ENCODE measurements around the gene CALML6. TPM values are rescaled to one million over a fixed set of nuclear protein-coding genes. Genes with fewer than 3 reads are reported as not detected.
A peak's percentile ranks its signal among the peaks of the same experiment; 100 is the strongest.

The CALML6 gene
- total RNA-seq, result under 1 TPM in 1 of 2 experiments, not detected in 1; 0.82 TPM

GRCh38 chr1:1914971-1915692 lies at the start of gene CALML6:
Gene CALML6, plus strand, starts transcription at chr1:1915260. Its CDS starts 21 bp downstream, at chr1:1915281.
- ATAC-seq (ENCODE audit: low read depth), result no peak
- Mint-ChIP-seq H3K36me3 (no peaks in the 10 kb centered on the region), H3K27ac (no peak within 1 kb of the TSS), H3K27me3 (peaks cover 4% of the 10 kb centered on the region), H3K4me1 (peaks cover 2% of the 10 kb centered on the region), H3K9me3 (no peaks in the 10 kb centered on the region), H3K4me3 (no peak within 1 kb of the TSS)
- DNase-seq, result no peak
- POLR2A ChIA-PET, result no interaction called here

GRCh38 chr1:1867164-1867563 lies 47.9 kb upstream of the CALML6 start:
- Mint-ChIP-seq H3K4me3 (no peak overlapping the region), H3K4me1 (peaks cover 22% of the 10 kb centered on the region), H3K36me3 (peaks cover 31% of the 10 kb centered on the region), H3K9me3 (peaks cover 2% of the 10 kb centered on the region), H3K27me3 (no peaks in the 10 kb centered on the region), H3K27ac (no peak overlapping the region)
- ATAC-seq (ENCODE audit: low read depth) (no peak), DNase-seq (no peak)
- POLR2A ChIA-PET, result no interaction called here

- Mint-ChIP-seq H3K36me3 (peaks cover 34% of the 10 kb centered on the region), H3K4me1 (peaks cover 15% of the 10 kb centered on the region), H3K4me3 (no peak overlapping the region), H3K27ac (no peak overlapping the region), H3K27me3 (no peaks in the 10 kb centered on the region), H3K9me3 (peaks cover 2% of the 10 kb centered on the region)
- POLR2A ChIA-PET, result no interaction called here
- no peak for DNase-seq
- no peak for ATAC-seq (ENCODE audit: low read depth)
Measured at GRCh38 chr1:1869469-1869868, 45.6 kb upstream of the CALML6 start.

- POLR2A ChIA-PET, result no interaction called here
- no peak overlapping the region for H3K27ac Mint-ChIP-seq
- H3K9me3 Mint-ChIP-seq, result peaks cover 2% of the 10 kb centered on the region
- H3K4me3 Mint-ChIP-seq, result no peak overlapping the region
- DNase-seq (no peak), ATAC-seq (ENCODE audit: low read depth) (no peak)
- peaks cover 21% of the 10 kb centered on the region for H3K4me1 Mint-ChIP-seq
- no peaks in the 10 kb centered on the region for H3K27me3 Mint-ChIP-seq
- H3K36me3 Mint-ChIP-seq, result peaks cover 46% of the 10 kb centered on the region
Measured at GRCh38 chr1:1872329-1872994, 42.6 kb upstream of the CALML6 start.

GRCh38 chr1:1873186-1873585 lies 41.9 kb upstream of the CALML6 start:
- Mint-ChIP-seq H3K27ac (no peak overlapping the region), H3K9me3 (peaks cover 2% of the 10 kb centered on the region), H3K4me1 (peaks cover 28% of the 10 kb centered on the region), H3K36me3 (peaks cover 48% of the 10 kb centered on the region), H3K4me3 (no peak overlapping the region), H3K27me3 (no peaks in the 10 kb centered on the region)
- no peak for DNase-seq
- ATAC-seq (ENCODE audit: low read depth), result no peak
- POLR2A ChIA-PET, result no interaction called here

GRCh38 chr1:1874901-1875300 lies 40.2 kb upstream of the CALML6 start:
- peaks cover 52% of the 10 kb centered on the region for H3K36me3 Mint-ChIP-seq
- no peak for DNase-seq
- POLR2A ChIA-PET, result no interaction called here
- peak overlapping the region; percentile 9 for H3K27ac Mint-ChIP-seq
- no peak overlapping the region for H3K4me3 Mint-ChIP-seq
- peaks cover 32% of the 10 kb centered on the region for H3K4me1 Mint-ChIP-seq
- H3K27me3 Mint-ChIP-seq, result no peaks in the 10 kb centered on the region
- ATAC-seq (ENCODE audit: low read depth), result no peak
- peaks cover 2% of the 10 kb centered on the region for H3K9me3 Mint-ChIP-seq

GRCh38 chr1:1875932-1876331 lies 39.1 kb upstream of the CALML6 start:
- H3K4me3 Mint-ChIP-seq, result peak overlapping the region; percentile 53
- peaks cover 49% of the 10 kb centered on the region for H3K36me3 Mint-ChIP-seq
- H3K27me3 Mint-ChIP-seq, result no peaks in the 10 kb centered on the region
- POLR2A ChIA-PET, result interaction anchor here (1.0 kb wide), 1 partner anchor 33 kb away, joined by 3 read pairs; no protein-coding TSS in a partner anchor
- peaks cover under 1% of the 10 kb centered on the region for H3K9me3 Mint-ChIP-seq
- DNase-seq (no peak), ATAC-seq (ENCODE audit: low read depth) (peak; percentile 48)
- H3K4me1 Mint-ChIP-seq, result peaks cover 35% of the 10 kb centered on the region
- H3K27ac Mint-ChIP-seq, result peak overlapping the region; percentile 81

GRCh38 chr1:1876335-1876930 lies 38.6 kb upstream of the CALML6 start:
- H3K4me3 Mint-ChIP-seq, result peak overlapping the region; percentile 53
- peak overlapping the region; percentile 81 for H3K27ac Mint-ChIP-seq
- ATAC-seq (ENCODE audit: low read depth), result no peak
- peaks cover 48% of the 10 kb centered on the region for H3K36me3 Mint-ChIP-seq
- no peaks in the 10 kb centered on the region for H3K27me3 Mint-ChIP-seq
- H3K4me1 Mint-ChIP-seq, result peaks cover 39% of the 10 kb centered on the region
- POLR2A ChIA-PET, result interaction anchor here (1.0 kb wide), 1 partner anchor 32 kb away, joined by 3 read pairs; no protein-coding TSS in a partner anchor
- no peak for DNase-seq
- H3K9me3 Mint-ChIP-seq, result no peaks in the 10 kb centered on the region

- H3K4me3 Mint-ChIP-seq, result no peak overlapping the region
- H3K27ac Mint-ChIP-seq, result no peak overlapping the region
- no peaks in the 10 kb centered on the region for H3K9me3 Mint-ChIP-seq
- peaks cover 39% of the 10 kb centered on the region for H3K36me3 Mint-ChIP-seq
- peaks cover 40% of the 10 kb centered on the region for H3K4me1 Mint-ChIP-seq
- POLR2A ChIA-PET, result no interaction called here
- ATAC-seq (ENCODE audit: low read depth) (no peak), DNase-seq (no peak)
- no peaks in the 10 kb centered on the region for H3K27me3 Mint-ChIP-seq
Measured at GRCh38 chr1:1877865-1878436, 37.1 kb upstream of the CALML6 start.

GRCh38 chr1:1879942-1880341 lies 35.1 kb upstream of the CALML6 start:
- ATAC-seq (ENCODE audit: low read depth) (no peak), DNase-seq (no peak)
- H3K27ac Mint-ChIP-seq, result no peak overlapping the region
- H3K4me1 Mint-ChIP-seq, result peaks cover 45% of the 10 kb centered on the region
- no peaks in the 10 kb centered on the region for H3K9me3 Mint-ChIP-seq
- H3K36me3 Mint-ChIP-seq, result peaks cover 35% of the 10 kb centered on the region
- no peak overlapping the region for H3K4me3 Mint-ChIP-seq
- H3K27me3 Mint-ChIP-seq, result no peaks in the 10 kb centered on the region
- POLR2A ChIA-PET, result no interaction called here

- DNase-seq, result no peak
- Mint-ChIP-seq H3K4me1 (peaks cover 42% of the 10 kb centered on the region), H3K4me3 (no peak overlapping the region), H3K27me3 (no peaks in the 10 kb centered on the region), H3K27ac (no peak overlapping the region), H3K36me3 (peaks cover 27% of the 10 kb centered on the region), H3K9me3 (no peaks in the 10 kb centered on the region)
- ATAC-seq (ENCODE audit: low read depth), result no peak
- POLR2A ChIA-PET, result no interaction called here
Measured at GRCh38 chr1:1880617-1881312, 34.3 kb upstream of the CALML6 start.

- POLR2A ChIA-PET, result interaction anchor here (0.5 to 0.6 kb wide), 2 partner anchors 98 to 446 kb away, joined by 3 to 4 read pairs; no protein-coding TSS in a partner anchor
- Mint-ChIP-seq H3K4me1 (peaks cover 35% of the 10 kb centered on the region), H3K4me3 (no peak overlapping the region), H3K27me3 (no peaks in the 10 kb centered on the region), H3K27ac (no peak overlapping the region), H3K9me3 (no peaks in the 10 kb centered on the region), H3K36me3 (peaks cover 19% of the 10 kb centered on the region)
- DNase-seq (no peak), ATAC-seq (ENCODE audit: low read depth) (no peak)
Measured at GRCh38 chr1:1881727-1882126, 33.3 kb upstream of the CALML6 start.

Data from activated naive CD8-positive, alpha-beta T cell treated with anti-CD3 and anti-CD28 coated beads, Interleukin-2, amount 10 ng/mL, durations not matched to agents 7 days and 5 days (primary cell).